Panc1 (cell line): ENCODE results near the gene IL11. TPM values are rescaled to one million over a fixed set of nuclear protein-coding genes. Genes with fewer than 3 reads are reported as not detected.

Experiments
- ATAC-seq: fragments of 200-7000 bp; cut with Tn5 transposase; 2 replicates; pipeline ENCODE4 v1.9.1; 2020; ENCODE audit warnings: mild to moderate bottlenecking, moderate library complexity
- BruUV-seq: library from RNA; stranded (reverse); fragments of 400-500 nt; replicated peaks from 2 replicates; lab custom pipeline; 2021; lab: Mats Ljungman, UMichigan
- CTCF ChIA-PET: fragments of 300-600 bp; sonication (Branson Sonifier 250); formaldehyde crosslinking; loops from one replicate; lab custom pipeline; 2022; ENCODE audit warnings: antibody characterized with exemption; lab: Charles Lee
- POLR2A ChIA-PET: fragments of 300-600 bp; sonication (Branson Sonifier 250); formaldehyde crosslinking; loops from one replicate; lab custom pipeline; 2022; ENCODE audit warnings: antibody characterized with exemption; lab: Charles Lee
- DNase-seq: peaks from one replicate; pipeline ENCODE4 v3.0.0-alpha.2; 2010; ENCODE audit warnings: low read depth, low spot score
- H3K27ac ChIP-seq: 2 replicates; pipeline ENCODE4 v1.5.1; 2011; ENCODE audit warnings: mild to moderate bottlenecking, low read length, inconsistent platforms
- H3K27me3 ChIP-seq: fragments of 200-500 bp; sonication (Bioruptor generic); 2 replicates; pipeline ENCODE4 v1.6.0; 2014; ENCODE audit warnings: low read length, inconsistent platforms; ENCODE audit not compliant: control insufficient read depth, insufficient read depth
- H3K36me3 ChIP-seq: fragments of 200-500 bp; sonication (Bioruptor generic); 2 replicates; pipeline ENCODE4 v1.5.1; 2014; ENCODE audit warnings: inconsistent platforms, mild to moderate bottlenecking, low read length, moderate library complexity; ENCODE audit not compliant: control insufficient read depth, insufficient read depth
- H3K4me1 ChIP-seq: 2 replicates; pipeline ENCODE4 v1.5.1; 2011; ENCODE audit warnings: inconsistent platforms, mild to moderate bottlenecking, low read length, moderate library complexity; ENCODE audit not compliant: control insufficient read depth, insufficient read depth
- H3K4me3 ChIP-seq, 2 experiments: 2 replicates each; pipeline ENCODE4 v1.5.1; 2011 to 2012; ENCODE audit warnings: low read depth in 2 of 2, low read length in 2 of 2, mild to moderate bottlenecking in 2 of 2, inconsistent platforms in 1 of 2, moderate library complexity in 1 of 2
- H3K9me3 ChIP-seq: fragments of 200-500 bp; sonication (Bioruptor generic); 2 replicates; pipeline ENCODE4 v1.5.1; 2014; ENCODE audit warnings: low read depth, mild to moderate bottlenecking, inconsistent platforms, low read length, moderate library complexity; ENCODE audit not compliant: control insufficient read depth, insufficient read depth
- POLR2AphosphoS5 ChIP-seq: IDR thresholded peaks from 2 replicates; pipeline ENCODE4 v1.6.1; 2012; ENCODE audit warnings: mild to moderate bottlenecking, low read depth, low read length, moderate library complexity
- SIN3A ChIP-seq: IDR thresholded peaks from 2 replicates; pipeline ENCODE4 v1.6.1; 2012; ENCODE audit warnings: low read depth, mild to moderate bottlenecking, low read length, moderate library complexity, borderline replicate concordance; ENCODE audit not compliant: insufficient read depth
- TCF7L2 ChIP-seq: IDR thresholded peaks from 2 replicates; pipeline ENCODE4 v1.6.1; 2011; ENCODE audit warnings: mild to moderate bottlenecking, low read depth, low read length, inconsistent platforms
- in situ Hi-C: cut with HindIII; loops from 2 replicates; pipeline ENCODE4 v1.10.0; 2016; ENCODE audit warnings: low sequenced_read_pairs, low pct_unique_long_range_greater_than_20kb
- intact Hi-C: fragments of 100-400 bp; cut with micrococcal nuclease; formaldehyde crosslinking; loops from one replicate; pipeline ENCODE4 v1.10.0; 2022; ENCODE audit not compliant: unreplicated experiment
- total RNA-seq: library from RNA; stranded (reverse); gene quantifications from one replicate; pipeline ENCODE4 v1.2.1, GENCODE V29; 2021; ENCODE audit not compliant: unreplicated experiment
- TF ChIP-seq, protein P1 (sequence below): fragments of 450-650 bp; IDR thresholded peaks from 2 replicates; pipeline ENCODE4 v1.5.1; 2017; ENCODE audit warnings: mild to moderate bottlenecking
- TF ChIP-seq, protein P2 (sequence below), 2 experiments: IDR thresholded peaks; 2 replicates each; pipeline ENCODE4 v1.6.1; 2011 to 2012; ENCODE audit warnings: low read depth in 2 of 2, control low read depth in 1 of 2, low read length in 1 of 2, mild to moderate bottlenecking in 1 of 2, moderate library complexity in 1 of 2; ENCODE audit not compliant: insufficient read depth in 1 of 2

Gene IL11
- total RNA-seq, 1 experiment from 2014 or later, result 4.4 TPM

DNA sequence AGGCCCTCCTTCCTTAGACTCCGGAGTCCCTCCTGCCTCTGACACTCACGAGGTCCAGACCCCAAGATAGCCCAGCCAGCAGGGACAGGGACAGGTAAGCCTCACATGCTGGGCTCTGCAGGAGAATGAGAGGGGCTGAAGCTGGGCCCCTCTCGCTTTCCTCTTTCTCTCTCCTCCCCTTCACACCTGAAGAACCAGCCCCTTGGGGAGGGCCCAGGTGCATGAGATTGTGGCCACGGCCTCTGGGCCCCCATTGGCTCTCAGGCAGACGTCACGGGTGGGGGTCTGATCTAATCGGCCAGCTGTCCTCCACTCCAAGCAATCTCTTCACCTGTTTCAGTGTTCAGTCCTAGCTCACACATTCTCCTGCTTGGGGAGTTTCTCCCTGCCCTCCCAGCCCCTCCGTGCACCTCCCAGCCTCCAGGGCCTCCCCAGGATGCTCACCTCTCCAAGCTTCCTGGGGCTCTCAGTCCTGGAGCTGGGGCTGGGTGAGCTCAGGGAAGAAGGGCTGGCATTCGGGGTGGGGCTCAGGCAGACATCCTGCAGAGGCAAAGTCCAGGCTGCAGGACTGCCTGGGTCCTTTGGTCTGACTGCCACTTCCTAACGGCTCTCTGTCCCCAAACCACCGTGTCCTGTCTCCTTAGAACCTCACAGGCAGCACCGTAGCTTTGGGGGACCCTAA lies 47.9 kb downstream of the IL11 start:
- no peak for DNase-seq
- CTCF ChIA-PET, result interaction anchor here (1.3 kb wide), 1 partner anchor 17 kb away, joined by 4 read pairs; the partner anchor contains the start of gene KMT5C
- H3K27me3 ChIP-seq, result no peaks in the 10 kb centered on the region
- H3K4me1 ChIP-seq, result peaks cover under 1% of the 10 kb centered on the region; the same call in 1 of the 2 replicates
- H3K27ac ChIP-seq, result no peak overlapping the region
- no peak overlapping the region for H3K4me3 ChIP-seq
- POLR2A ChIA-PET, result no interaction called here
- H3K9me3 ChIP-seq, result no peaks in the 10 kb centered on the region
- intact Hi-C loops, result no loop called here
- no peaks in the 10 kb centered on the region for H3K36me3 ChIP-seq
- ATAC-seq, result no peak
- in situ Hi-C loops, result no loop called here
- no TSS peak for BruUV-seq
- no peak for TF ChIP-seq POLR2AphosphoS5
- no peak for TF ChIP-seq SIN3A
- TF ChIP-seq, protein P1, sequence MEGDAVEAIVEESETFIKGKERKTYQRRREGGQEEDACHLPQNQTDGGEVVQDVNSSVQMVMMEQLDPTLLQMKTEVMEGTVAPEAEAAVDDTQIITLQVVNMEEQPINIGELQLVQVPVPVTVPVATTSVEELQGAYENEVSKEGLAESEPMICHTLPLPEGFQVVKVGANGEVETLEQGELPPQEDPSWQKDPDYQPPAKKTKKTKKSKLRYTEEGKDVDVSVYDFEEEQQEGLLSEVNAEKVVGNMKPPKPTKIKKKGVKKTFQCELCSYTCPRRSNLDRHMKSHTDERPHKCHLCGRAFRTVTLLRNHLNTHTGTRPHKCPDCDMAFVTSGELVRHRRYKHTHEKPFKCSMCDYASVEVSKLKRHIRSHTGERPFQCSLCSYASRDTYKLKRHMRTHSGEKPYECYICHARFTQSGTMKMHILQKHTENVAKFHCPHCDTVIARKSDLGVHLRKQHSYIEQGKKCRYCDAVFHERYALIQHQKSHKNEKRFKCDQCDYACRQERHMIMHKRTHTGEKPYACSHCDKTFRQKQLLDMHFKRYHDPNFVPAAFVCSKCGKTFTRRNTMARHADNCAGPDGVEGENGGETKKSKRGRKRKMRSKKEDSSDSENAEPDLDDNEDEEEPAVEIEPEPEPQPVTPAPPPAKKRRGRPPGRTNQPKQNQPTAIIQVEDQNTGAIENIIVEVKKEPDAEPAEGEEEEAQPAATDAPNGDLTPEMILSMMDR, result no peak
- no peak for TF ChIP-seq TCF7L2
- TF ChIP-seq, protein P2, sequence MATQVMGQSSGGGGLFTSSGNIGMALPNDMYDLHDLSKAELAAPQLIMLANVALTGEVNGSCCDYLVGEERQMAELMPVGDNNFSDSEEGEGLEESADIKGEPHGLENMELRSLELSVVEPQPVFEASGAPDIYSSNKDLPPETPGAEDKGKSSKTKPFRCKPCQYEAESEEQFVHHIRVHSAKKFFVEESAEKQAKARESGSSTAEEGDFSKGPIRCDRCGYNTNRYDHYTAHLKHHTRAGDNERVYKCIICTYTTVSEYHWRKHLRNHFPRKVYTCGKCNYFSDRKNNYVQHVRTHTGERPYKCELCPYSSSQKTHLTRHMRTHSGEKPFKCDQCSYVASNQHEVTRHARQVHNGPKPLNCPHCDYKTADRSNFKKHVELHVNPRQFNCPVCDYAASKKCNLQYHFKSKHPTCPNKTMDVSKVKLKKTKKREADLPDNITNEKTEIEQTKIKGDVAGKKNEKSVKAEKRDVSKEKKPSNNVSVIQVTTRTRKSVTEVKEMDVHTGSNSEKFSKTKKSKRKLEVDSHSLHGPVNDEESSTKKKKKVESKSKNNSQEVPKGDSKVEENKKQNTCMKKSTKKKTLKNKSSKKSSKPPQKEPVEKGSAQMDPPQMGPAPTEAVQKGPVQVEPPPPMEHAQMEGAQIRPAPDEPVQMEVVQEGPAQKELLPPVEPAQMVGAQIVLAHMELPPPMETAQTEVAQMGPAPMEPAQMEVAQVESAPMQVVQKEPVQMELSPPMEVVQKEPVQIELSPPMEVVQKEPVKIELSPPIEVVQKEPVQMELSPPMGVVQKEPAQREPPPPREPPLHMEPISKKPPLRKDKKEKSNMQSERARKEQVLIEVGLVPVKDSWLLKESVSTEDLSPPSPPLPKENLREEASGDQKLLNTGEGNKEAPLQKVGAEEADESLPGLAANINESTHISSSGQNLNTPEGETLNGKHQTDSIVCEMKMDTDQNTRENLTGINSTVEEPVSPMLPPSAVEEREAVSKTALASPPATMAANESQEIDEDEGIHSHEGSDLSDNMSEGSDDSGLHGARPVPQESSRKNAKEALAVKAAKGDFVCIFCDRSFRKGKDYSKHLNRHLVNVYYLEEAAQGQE (IDR thresholded peaks at IDR 0.05; ENCODE audit: insufficient read depth in 1 of 2, low read depth in 2 of 2, low read length in 1 of 2), result no peak

DNA sequence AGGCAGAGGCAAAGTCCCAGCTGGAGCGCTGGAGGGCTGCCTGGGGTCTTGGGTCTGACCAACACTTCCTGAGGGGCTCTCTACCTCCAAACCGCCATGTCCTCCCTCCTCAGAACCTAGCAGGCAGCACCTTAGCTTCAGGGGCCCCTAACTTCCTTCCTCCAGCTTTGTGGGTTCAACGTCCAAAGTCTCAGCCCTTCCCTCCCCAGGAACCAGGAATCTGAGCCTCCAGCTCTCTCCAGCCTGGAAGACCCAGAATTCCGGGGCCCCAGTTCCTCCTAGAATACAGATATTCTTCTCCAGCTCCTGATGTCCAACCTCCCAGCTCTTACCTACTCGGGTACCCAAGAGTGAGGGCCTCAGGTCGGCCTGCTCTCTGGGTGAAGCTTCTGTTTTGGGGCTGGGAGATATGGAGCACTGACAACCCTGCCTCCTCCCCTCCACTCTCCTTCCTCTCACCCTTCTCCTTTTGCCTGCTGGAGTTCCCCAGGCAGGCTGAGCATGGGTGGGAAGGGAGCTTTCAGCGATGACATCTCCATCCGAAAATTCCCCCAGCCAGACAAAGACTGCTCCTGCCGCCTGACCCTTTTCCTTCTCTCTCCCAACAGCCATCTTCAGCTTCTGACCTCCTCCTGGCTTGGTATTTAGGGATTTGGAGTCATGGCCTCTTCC lies 48.7 kb downstream of the IL11 start:
- no peaks in the 10 kb centered on the region for H3K36me3 ChIP-seq
- POLR2A ChIA-PET, result interaction anchor here (1.5 kb wide), 1 partner anchor 18 kb away, joined by 4 read pairs; the partner anchor contains the start of gene KMT5C
- TF ChIP-seq TCF7L2 (no peak), SIN3A (no peak), POLR2AphosphoS5 (no peak)
- TF ChIP-seq, protein P2 (IDR thresholded peaks at IDR 0.05; ENCODE audit: insufficient read depth in 1 of 2, low read depth in 2 of 2, low read length in 1 of 2), result no peak
- TF ChIP-seq, protein P1, result no peak
- no peaks in the 10 kb centered on the region for H3K27me3 ChIP-seq
- ATAC-seq, result no peak
- no peak for DNase-seq
- no peak overlapping the region for H3K27ac ChIP-seq
- CTCF ChIA-PET, result interaction anchor here (0.6 to 1.3 kb wide), 3 partner anchors 18 to 180 kb away, joined by 3 to 4 read pairs (median 3); partner anchors contain the start of gene KMT5C
- no peaks in the 10 kb centered on the region for H3K4me1 ChIP-seq
- in situ Hi-C loops (no loop called here), intact Hi-C loops (no loop called here)
- BruUV-seq, result no TSS peak
- H3K9me3 ChIP-seq, result no peaks in the 10 kb centered on the region
- no peak overlapping the region for H3K4me3 ChIP-seq
